ENCODE results near the gene VPS8.
"Not testable (repeated sequence)": the region's sequence is repeated elsewhere in the genome, so short reads cannot be mapped to it uniquely, and the experiment has no call there.

VPS8 gene

GRCh38 chr3:184954251-184954650, 142.3 kb downstream of the VPS8 start:
- H3K27me3 ChIP-seq (ENCODE audit: insufficient read depth, low read length): no peaks in the 10 kb centered on the region

GRCh38 chr3:184954851-184955250, 142.9 kb downstream of the VPS8 start:
- H3K9me2 ChIP-seq (ENCODE audit: low read depth, low read length); H3K4me2 ChIP-seq (ENCODE audit: low read length); H3K4me1 ChIP-seq (ENCODE audit: insufficient read depth, low read length, severe bottlenecking); H2AFZ ChIP-seq (ENCODE audit: low read length); H3K27me3 ChIP-seq (ENCODE audit: insufficient read depth, low read length); H4K20me1 ChIP-seq (ENCODE audit: insufficient read depth, low read length); H3K9me3 ChIP-seq (ENCODE audit: low read length); H3F3A ChIP-seq (ENCODE audit: insufficient read depth, low read length); H3K9ac ChIP-seq (ENCODE audit: low read length); H3K79me2 ChIP-seq (ENCODE audit: insufficient read depth, low read length); H3K4me3 ChIP-seq (ENCODE audit: low read depth, low read length, poor library complexity, severe bottlenecking); H3K36me3 ChIP-seq (ENCODE audit: insufficient read depth, low read length); H3K27ac ChIP-seq (ENCODE audit: low read depth, low read length, poor library complexity, severe bottlenecking): not testable (repeated sequence)

More at GRCh38 chr3:184954251-184954650, 142.3 kb downstream of the VPS8 start:
- Histone ChIP-seq H3F3A (ENCODE audit: insufficient read depth, low read length) (no peaks in the 10 kb centered on the region), H3K79me2 (ENCODE audit: insufficient read depth, low read length) (no peaks in the 10 kb centered on the region), H3K36me3 (ENCODE audit: insufficient read depth, low read length) (0 out of 2 replicates have a peak, but pooled peaks cover 7% of the 10 kb centered on the region), H2AFZ (ENCODE audit: low read length) (no peak overlapping the region), H3K9me2 (ENCODE audit: low read depth, low read length) (no peaks in the 10 kb centered on the region), H3K4me2 (ENCODE audit: low read length) (no peak overlapping the region), H4K20me1 (ENCODE audit: insufficient read depth, low read length) (no peaks in the 10 kb centered on the region), H3K9ac (ENCODE audit: low read length) (no peak overlapping the region), H3K9me3 (ENCODE audit: low read length) (no peaks in the 10 kb centered on the region), H3K4me1 (ENCODE audit: insufficient read depth, low read length, severe bottlenecking) (no peaks in the 10 kb centered on the region), H3K4me3 (ENCODE audit: low read depth, low read length, poor library complexity, severe bottlenecking) (no peak overlapping the region), H3K27ac (ENCODE audit: low read depth, low read length, poor library complexity, severe bottlenecking) (no peak overlapping the region)
- TF ChIP-seq CTCF (IDR thresholded peaks at IDR 0.05; ENCODE audit: low read length) (no peak), EZH2 (IDR thresholded peaks at IDR 0.05; ENCODE audit: borderline replicate concordance, low read length) (no peak)

GRCh38 chr3:184965639-184966430, 153.9 kb downstream of the VPS8 start:
- no peaks in the 10 kb centered on the region for H3K9me2 ChIP-seq (ENCODE audit: low read depth, low read length)
- no peaks in the 10 kb centered on the region for H4K20me1 ChIP-seq (ENCODE audit: insufficient read depth, low read length)
- no peak overlapping the region for H3K27ac ChIP-seq (ENCODE audit: low read depth, low read length, poor library complexity, severe bottlenecking)
- peaks cover 24% of the 10 kb centered on the region for H3K36me3 ChIP-seq (ENCODE audit: insufficient read depth, low read length)
- no peak overlapping the region for H3K4me2 ChIP-seq (ENCODE audit: low read length)
- no peak overlapping the region for H2AFZ ChIP-seq (ENCODE audit: low read length)
- no peak overlapping the region for H3K4me3 ChIP-seq (ENCODE audit: low read depth, low read length, poor library complexity, severe bottlenecking)
- no peaks in the 10 kb centered on the region for H3K9me3 ChIP-seq (ENCODE audit: low read length)
- no peaks in the 10 kb centered on the region for H3K4me1 ChIP-seq (ENCODE audit: insufficient read depth, low read length, severe bottlenecking)
- no peak overlapping the region for H3K9ac ChIP-seq (ENCODE audit: low read length)
- TF ChIP-seq EZH2 (IDR thresholded peaks at IDR 0.05; ENCODE audit: borderline replicate concordance, low read length) (no peak), CTCF (IDR thresholded peaks at IDR 0.05; ENCODE audit: low read length) (no peak)
- no peaks in the 10 kb centered on the region for H3K27me3 ChIP-seq (ENCODE audit: insufficient read depth, low read length)
- H3K79me2 ChIP-seq (ENCODE audit: insufficient read depth, low read length): no peaks in the 10 kb centered on the region
- H3F3A ChIP-seq (ENCODE audit: insufficient read depth, low read length): no peaks in the 10 kb centered on the region

GRCh38 chr3:184968115-184968514, 156.1 kb downstream of the VPS8 start:
- no peaks in the 10 kb centered on the region for H4K20me1 ChIP-seq (ENCODE audit: insufficient read depth, low read length)

More at GRCh38 chr3:184968115-184968514, 156.1 kb downstream of the VPS8 start:
- no peaks in the 10 kb centered on the region for H3K27me3 ChIP-seq (ENCODE audit: insufficient read depth, low read length)
- no peak overlapping the region for H2AFZ ChIP-seq (ENCODE audit: low read length)
- no peak for TF ChIP-seq EZH2 (IDR thresholded peaks at IDR 0.05; ENCODE audit: borderline replicate concordance, low read length)
- no peak for TF ChIP-seq CTCF (IDR thresholded peaks at IDR 0.05; ENCODE audit: low read length)
- no peaks in the 10 kb centered on the region for H3K79me2 ChIP-seq (ENCODE audit: insufficient read depth, low read length)
- no peaks in the 10 kb centered on the region for H3K4me1 ChIP-seq (ENCODE audit: insufficient read depth, low read length, severe bottlenecking)
- no peak overlapping the region for H3K4me3 ChIP-seq (ENCODE audit: low read depth, low read length, poor library complexity, severe bottlenecking)
- no peaks in the 10 kb centered on the region for H3K9me2 ChIP-seq (ENCODE audit: low read depth, low read length)
- H3K9me3 ChIP-seq (ENCODE audit: low read length): no peaks in the 10 kb centered on the region
- H3K27ac ChIP-seq (ENCODE audit: low read depth, low read length, poor library complexity, severe bottlenecking): no peak overlapping the region
- peaks cover 39% of the 10 kb centered on the region for H3K36me3 ChIP-seq (ENCODE audit: insufficient read depth, low read length)
- H3F3A ChIP-seq (ENCODE audit: insufficient read depth, low read length): no peaks in the 10 kb centered on the region
- no peak overlapping the region for H3K9ac ChIP-seq (ENCODE audit: low read length)
- H3K4me2 ChIP-seq (ENCODE audit: low read length): no peak overlapping the region

Data from OCI-LY1 (cell line).